Dedifferentiated amniotic fluid mesenchymal stem cell (primary cell): ENCODE data around the gene PELI2.

ENCODE experiments used
- DNase-seq: peaks from one replicate; pipeline ENCODE4 v3.0.0-alpha.2; 2016; ENCODE audit errors: extremely low spot score

Gene PELI2

GRCh38 chr14:56172571-56172971 lies 54.4 kb downstream of the PELI2 start:
- peak; percentile 43 for DNase-seq

DNA sequence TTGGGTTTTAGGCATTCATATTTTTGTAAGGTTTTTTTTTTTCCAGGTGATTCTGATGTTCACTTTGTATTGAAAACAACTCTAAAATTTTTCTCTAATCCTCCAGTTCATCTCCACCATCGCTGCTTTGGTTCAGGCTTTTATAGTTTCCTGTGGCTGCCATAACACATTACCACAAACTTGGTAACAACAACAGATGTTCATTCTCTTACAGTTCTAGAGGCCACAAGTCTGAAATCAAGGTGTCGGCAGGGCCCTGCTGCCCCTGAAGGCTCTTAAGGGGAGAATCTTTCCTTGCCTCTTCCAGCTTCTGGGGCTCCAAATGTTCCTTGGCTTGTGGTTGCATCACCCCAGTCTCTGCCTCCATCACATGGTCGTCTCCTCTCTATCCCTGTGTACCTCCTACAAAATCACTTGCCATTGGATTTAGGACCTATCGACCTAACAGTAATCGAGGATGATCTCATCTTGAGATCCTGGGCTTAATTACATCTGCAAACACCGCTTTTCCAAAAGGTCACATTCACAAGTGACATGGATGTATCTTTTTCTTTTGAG lies 55.2 kb downstream of the PELI2 start:
- no peak for DNase-seq

- no peak for DNase-seq
Measured at GRCh38 chr14:56175773-56176172, 57.6 kb downstream of the PELI2 start.

- DNase-seq: no peak
Measured at GRCh38 chr14:56176530-56176929, 58.3 kb downstream of the PELI2 start.

DNA sequence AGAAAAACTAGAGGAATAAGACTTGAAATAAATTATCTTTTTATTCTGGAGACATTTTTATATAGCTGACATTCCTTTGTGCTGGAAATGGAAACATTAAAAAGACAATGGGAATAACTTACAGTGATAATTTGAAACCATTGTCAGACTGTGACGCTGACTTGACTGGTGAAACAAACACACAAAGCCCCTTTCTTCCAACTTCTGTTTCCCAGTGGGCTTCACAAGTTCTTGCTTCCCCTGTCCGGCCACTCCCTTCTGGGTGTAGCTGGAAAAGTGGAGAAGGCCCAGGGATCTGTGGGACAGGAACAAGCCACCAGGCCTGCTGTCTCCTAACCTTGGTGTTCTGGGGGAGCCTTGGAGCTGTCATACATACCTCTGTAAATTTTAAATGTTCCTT lies 58.8 kb downstream of the PELI2 start:
- DNase-seq: no peak

- DNase-seq: no peak
Measured at GRCh38 chr14:56180754-56181542, 62.7 kb downstream of the PELI2 start.

DNA sequence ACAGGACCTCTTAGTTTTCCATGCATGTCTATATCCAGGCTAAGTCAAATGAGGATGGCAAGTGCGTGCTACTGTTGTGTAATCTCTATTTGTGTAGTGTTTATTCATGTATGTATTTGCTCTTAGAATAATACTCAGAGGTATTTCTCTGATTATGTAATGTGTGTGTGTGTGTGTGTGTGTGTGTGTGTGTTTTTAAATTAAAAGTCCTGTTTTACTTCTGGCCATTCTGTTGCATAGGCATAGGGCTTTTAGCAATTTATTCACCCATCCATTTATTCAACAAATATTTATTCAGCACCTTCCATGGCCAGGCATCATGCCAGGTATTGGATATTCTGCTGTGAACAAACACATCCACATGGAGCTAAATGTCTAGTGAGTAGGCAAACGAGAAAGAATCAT lies 63.5 kb downstream of the PELI2 start:
- no peak for DNase-seq

DNA sequence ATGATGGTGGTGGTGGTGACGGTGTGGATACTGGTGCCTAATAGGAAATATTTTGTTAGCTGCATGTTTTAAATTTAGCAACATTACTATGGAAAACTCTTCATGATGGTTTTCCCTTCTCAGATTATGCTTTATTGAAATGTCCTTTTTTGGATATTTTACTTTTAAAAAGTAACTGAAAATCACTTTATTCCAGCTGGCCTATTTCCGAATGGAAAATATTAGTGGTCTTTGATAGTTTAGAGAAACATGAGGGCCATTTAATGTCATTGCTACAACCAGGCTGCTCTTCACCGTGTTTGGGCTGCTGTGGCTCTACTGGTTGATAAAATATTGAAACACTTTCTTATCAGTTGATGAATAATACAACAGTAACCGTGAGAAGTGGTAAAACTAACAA lies 64.2 kb downstream of the PELI2 start:
- no peak for DNase-seq

GRCh38 chr14:56183631-56184157 lies 65.5 kb downstream of the PELI2 start:
- no peak for DNase-seq

DNA sequence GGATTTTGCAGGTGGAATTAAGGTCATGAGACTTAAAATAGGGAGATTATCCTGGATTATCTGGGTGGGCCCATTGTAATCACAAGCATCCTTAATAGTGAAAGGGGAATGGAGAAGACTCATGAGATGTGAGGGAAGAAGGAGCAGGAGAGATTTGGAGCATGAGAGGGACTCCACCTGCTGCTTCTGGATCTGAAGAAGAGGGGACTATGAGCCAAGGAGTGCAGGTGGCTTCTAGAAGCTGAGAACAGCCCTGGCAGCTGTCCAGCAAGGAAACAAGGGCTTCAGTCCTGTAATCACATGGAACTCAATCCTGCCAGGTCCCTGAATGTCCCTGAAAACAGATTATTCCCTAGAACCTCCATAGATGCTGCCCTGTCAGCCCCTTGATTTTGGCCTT lies 67.8 kb downstream of the PELI2 start:
- no peak for DNase-seq

GRCh38 chr14:56187736-56188135 lies 69.5 kb downstream of the PELI2 start:
- DNase-seq: no peak

DNA sequence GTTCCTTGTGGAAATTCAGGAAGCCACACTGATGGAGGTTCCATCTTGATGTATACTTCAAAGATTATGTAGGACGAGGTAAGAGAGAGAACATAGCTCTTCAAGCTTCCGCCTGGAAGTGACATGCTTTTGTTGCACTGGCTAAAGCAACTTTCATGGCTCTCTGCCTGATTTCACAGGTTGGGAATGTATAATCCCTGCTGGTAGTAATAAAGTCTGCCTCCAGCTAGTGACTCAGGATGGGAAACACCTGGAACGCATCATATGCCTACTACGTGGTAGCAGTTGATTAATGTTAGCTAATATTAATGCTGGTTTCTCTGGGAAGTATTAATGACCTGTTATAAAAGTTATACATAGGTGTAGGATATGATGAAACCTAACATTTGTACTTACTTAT lies 71.1 kb downstream of the PELI2 start:
- no peak for DNase-seq

DNA sequence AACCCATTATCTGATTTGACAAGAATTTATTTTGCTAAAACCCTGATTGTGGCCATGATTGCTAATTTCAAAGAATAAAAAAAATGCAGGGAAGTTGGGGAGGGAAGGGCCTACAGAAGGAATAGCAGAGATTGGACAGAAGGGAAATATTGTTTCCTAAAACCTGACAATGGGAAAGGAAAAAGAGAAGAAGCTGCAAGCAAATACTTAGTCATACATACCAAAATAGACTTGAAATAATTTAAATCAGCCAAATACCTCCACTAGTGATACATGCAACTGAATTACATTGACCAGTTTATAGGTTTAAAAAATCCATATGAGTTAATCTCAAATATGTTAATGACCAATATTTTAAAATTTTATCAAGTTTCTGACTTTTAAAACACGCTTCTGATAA lies 75.1 kb downstream of the PELI2 start:
- DNase-seq: no peak

GRCh38 chr14:56194042-56194441 lies 75.8 kb downstream of the PELI2 start:
- no peak for DNase-seq

DNA sequence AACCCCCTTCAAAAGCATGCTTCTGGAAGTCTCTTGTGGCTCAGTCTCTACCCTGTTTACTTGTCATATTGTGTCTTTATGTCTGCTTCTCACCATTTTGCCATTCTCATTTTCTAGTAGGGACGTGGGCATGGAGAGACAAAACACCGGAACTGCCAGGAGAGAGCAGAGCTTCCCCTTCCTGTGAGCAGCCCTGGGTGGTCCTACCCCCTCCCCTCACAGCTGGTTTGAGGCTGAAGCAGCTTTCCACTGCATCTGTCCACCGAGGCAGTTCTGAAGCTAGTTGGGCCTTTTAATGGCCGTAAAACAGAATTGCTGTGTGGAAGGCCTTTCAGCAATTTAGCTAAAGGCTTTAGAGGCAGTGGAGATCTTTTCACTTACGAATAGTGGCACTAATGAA lies 77.0 kb downstream of the PELI2 start:
- DNase-seq: no peak

GRCh38 chr14:56195704-56196103 lies 77.5 kb downstream of the PELI2 start:
- DNase-seq: no peak

DNA sequence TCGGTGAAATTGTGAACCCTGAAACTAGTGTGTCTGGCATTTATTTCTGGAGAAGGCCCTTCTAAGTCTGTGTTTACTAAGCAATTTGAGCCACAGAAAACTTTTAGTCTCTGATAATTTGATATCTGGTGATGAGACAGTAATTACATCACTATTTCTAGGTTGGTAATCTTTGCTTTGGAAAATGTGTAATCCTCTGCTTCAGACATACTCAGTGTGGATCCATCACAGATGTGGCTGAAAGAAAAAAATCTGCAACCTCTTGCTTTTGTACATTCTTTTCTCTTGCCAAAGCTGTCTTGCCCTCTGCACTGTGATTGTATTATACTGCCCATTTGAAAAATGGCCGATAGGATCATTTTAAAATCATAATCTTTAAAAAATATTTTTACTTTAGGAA lies 78.1 kb downstream of the PELI2 start:
- DNase-seq: peak; percentile 53

DNA sequence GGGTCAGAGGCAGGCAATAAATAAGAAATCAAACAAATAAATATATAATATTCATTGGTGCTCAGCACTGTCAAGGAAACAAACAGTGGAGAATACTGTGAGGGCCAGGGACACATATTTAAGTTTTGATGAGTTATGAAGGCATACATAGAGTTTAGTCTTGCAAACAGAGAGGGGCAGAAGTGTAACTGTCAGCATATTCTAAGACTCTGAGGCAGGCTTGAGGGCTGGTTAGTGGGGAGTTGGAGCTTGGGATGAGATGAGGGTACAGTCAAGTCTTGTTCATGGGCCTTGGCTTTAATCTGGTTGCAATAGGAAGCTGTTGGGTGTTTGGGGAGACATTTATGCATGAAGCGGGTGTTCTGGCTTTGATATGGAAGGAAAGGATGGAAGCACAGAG lies 78.9 kb downstream of the PELI2 start:
- DNase-seq: no peak

GRCh38 chr14:56198438-56198837 lies 80.2 kb downstream of the PELI2 start:
- no peak for DNase-seq

GRCh38 chr14:56199095-56199981 lies 81.1 kb downstream of the PELI2 start:
- peak; percentile 98 for DNase-seq

- no peak for DNase-seq
Measured at GRCh38 chr14:56199982-56200577, 81.9 kb downstream of the PELI2 start.

GRCh38 chr14:56202256-56202655 lies 84.0 kb downstream of the PELI2 start:
- no peak for DNase-seq
